OCI-LY3 (cell line): ENCODE data around the gene NTNG1.

Experiments used
- CTCF ChIP-seq: fragments of 200-600, 300-600 bp; sonication (generic); IDR thresholded peaks from 2 replicates; pipeline ENCODE4 v1.5.1; 2014; ENCODE audit warnings: antibody characterized with exemption, low read length, low read depth
- EZH2phosphoT487 ChIP-seq: fragments of 200-600 bp; shearing (Covaris generic); IDR thresholded peaks from 2 replicates; pipeline ENCODE4 v1.6.1; 2018; ENCODE audit warnings: antibody characterized with exemption, mixed run types, low read depth

DNA sequence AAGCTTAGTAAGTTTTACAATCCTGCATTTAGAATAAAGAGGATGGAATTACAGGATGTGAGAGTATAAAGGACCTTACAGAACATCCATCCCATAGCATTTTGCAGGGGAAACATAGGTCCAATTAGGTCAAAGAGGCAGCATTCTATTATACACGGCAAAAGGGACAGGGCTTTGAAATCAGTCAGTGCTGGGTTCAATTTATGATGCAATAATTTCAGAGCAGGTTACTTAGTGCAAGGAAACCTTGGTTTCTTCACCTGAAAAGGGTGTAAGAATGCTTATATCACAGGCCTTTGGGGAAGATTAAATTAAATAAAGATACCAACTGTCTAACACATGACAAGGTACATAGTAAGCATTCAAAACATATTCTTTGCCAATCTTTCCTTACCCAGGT is 17.1 kb upstream of the NTNG1 start:
- TF ChIP-seq CTCF, result no peak
- no peak for TF ChIP-seq EZH2phosphoT487
